ENCODE data around the gene MAP3K21.

DNA sequence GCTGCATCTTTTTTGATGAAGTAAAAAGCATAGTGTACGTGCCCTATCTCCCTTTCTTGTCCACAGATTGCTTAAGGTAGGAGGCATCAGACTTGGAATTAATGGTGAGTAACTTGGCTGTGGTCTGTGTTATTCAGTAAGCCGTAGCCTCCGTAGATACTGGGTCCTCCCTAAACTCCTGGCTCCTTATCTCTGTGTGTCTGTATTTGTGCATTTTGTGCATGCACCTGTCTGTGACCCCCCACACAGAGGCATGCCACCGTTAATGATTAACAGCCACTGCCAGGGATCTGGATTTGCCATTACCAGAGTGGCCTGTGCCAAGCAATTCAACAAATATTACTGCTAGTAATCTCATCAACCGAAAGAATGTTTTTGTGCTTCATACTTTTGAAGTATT lies 31.9 kb downstream of the MAP3K21 start:
- TF ChIP-seq, protein P1, sequence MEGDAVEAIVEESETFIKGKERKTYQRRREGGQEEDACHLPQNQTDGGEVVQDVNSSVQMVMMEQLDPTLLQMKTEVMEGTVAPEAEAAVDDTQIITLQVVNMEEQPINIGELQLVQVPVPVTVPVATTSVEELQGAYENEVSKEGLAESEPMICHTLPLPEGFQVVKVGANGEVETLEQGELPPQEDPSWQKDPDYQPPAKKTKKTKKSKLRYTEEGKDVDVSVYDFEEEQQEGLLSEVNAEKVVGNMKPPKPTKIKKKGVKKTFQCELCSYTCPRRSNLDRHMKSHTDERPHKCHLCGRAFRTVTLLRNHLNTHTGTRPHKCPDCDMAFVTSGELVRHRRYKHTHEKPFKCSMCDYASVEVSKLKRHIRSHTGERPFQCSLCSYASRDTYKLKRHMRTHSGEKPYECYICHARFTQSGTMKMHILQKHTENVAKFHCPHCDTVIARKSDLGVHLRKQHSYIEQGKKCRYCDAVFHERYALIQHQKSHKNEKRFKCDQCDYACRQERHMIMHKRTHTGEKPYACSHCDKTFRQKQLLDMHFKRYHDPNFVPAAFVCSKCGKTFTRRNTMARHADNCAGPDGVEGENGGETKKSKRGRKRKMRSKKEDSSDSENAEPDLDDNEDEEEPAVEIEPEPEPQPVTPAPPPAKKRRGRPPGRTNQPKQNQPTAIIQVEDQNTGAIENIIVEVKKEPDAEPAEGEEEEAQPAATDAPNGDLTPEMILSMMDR (IDR thresholded peaks at IDR 0.05; ENCODE audit: low read depth, low read length): no peak
- no peak for TF ChIP-seq EZH2phosphoT487 (IDR thresholded peaks at IDR 0.05; ENCODE audit: low read depth)
